GM19193 (cell line): Measurements from ENCODE around the gene XAB2.

Experiments used
- POLR2A ChIP-seq: IDR thresholded peaks from 4 replicates; pipeline ENCODE4 v1.6.1; 2011; ENCODE audit not compliant: insufficient read depth, insufficient read length; ENCODE audit errors: extremely low read depth

Gene XAB2

GRCh38 chr19:7642295-7643030 lies 13.1 kb upstream of the XAB2 start:
- TF ChIP-seq POLR2A: no peak

DNA sequence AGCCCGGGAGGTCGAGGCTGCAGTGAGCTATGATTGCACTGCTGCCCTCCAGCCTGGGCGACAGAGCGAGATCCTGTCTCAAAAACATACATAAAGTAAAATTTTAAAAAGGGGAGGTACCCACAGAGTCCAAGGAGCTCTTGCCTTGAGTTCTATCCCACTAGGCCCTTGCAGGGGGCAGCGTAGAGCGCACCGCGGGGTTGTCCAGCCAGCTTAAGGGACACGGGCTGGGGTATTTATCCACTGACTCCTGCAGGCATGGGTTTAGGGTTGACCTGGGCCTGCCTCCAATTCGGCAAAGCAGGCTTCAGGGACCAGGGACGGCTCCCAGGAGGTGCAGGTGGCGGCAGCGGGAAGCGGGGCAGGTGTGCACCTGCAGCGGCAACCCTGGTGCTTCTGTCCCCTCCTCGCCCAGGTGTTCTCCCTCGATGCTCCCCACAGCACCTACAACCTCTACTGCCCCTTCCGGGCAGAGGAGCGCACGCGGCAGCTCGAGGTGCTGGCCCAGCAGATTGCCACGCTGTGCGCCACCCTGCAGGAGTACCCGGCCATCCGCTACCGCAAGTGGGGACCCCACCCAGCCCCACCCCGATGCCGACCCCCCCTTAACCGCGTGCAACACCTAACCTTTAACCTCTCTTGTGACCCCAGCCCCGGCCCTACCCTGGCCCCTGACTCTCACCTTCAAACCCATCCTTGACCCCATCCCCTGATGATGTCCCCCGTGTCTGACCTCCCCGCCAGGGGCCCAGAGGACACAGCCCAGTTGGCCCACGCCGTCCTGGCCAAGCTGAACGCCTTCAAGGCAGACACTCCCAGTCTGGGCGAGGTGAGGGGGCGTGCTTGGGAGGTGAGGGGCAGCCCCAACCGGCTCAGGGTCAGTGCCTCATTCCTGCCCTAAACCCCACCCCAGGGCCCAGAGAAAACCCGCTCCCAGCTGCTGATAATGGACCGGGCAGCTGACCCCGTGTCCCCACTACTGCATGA lies 12.2 kb upstream of the XAB2 start:
- TF ChIP-seq POLR2A: no peak

GRCh38 chr19:7640803-7641202 lies 11.5 kb upstream of the XAB2 start:
- TF ChIP-seq POLR2A: no peak

GRCh38 chr19:7639863-7640348 lies 10.6 kb upstream of the XAB2 start:
- no peak for TF ChIP-seq POLR2A

DNA sequence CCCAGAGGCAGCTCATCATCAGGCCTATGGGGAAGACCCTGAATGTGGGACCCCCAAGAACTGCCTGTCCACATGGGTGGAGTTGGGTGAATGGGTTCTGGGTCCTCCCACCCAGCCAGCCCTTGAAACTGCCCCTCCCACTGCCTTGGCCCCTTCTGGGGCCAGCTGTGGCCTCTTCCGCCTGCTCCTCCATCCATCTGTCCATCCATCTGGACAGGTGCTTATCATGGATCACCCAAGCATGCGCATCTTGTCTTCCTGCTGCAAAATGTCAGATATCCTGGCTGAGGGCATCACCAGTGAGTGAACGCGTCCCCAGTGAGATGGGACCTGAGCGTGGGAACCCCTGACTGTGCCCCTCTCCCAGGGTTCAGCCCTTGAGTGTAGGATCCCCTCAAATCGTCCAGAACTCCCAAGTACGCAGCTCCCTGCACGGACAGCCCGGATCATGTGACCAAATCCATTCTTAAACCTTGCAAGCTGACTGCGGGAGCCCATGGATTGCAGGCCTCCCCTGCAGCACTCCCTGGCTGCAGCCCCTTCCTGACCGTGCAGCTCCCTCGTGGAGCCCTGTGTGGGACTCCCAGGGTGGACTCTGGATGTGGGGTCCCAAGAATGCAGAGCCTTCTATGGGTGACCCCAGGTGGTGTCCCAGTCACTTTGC lies 9.6 kb upstream of the XAB2 start:
- TF ChIP-seq POLR2A: no peak

- TF ChIP-seq POLR2A: no peak
These were observed 8.3 kb upstream of the XAB2 start for GRCh38 chr19:7637374-7638256.

GRCh38 chr19:7636691-7637373 lies 7.5 kb upstream of the XAB2 start, which contains the start of gene STXBP2:
TSS of gene STXBP2 (plus strand) at chr19:7637110. CDS start at chr19:7637150, 40 bp downstream.
- TF ChIP-seq POLR2A: peak; percentile 90

DNA sequence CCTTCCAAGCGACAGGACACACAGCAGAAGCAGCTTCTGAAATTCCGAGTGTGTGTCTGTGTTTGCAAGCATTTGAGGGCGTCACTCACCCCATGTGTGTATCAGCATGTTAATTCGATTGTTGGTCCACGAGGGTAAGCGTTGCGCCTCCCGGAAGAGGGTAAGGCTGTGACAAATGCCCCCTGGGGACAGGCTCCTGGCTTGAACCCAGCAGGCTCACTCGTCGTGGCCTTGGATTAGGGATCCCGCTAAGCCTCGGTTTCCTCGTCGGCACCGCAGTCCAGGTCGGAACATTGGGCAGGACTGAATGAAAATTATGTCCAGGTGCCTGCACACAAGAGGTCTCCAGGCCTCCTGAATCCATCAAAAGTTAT lies 7.0 kb upstream of the XAB2 start:
- TF ChIP-seq POLR2A: no peak

DNA sequence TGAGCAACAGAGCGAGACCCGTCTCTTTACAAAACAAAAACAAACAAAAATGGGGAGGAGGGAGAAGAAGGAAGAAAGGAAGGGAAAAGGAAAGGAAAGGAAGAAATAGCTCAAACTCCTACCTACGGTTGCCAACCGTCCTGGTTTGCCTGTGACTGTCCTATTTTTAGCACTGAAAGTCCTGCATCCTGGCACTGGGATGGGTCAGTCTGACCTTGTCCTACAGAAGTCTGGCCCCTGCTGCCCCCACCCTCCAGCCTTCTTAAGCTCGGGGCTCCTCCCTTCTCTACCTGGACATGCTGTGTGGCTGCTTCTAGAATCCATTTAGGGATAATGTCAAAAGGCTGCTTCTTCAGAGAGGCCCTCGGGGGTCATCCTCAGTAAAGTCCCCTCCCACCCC lies 6.3 kb upstream of the XAB2 start:
- TF ChIP-seq POLR2A: no peak

- no peak for TF ChIP-seq POLR2A
These were observed 4.4 kb upstream of the XAB2 start, which contains the start of gene PCP2 for GRCh38 chr19:7633698-7634097. TSS of gene PCP2 (minus strand) at chr19:7633719. CDS start at chr19:7633457, 262 bp downstream.

GRCh38 chr19:7632340-7633203 lies 3.2 kb upstream of the XAB2 start:
- no peak for TF ChIP-seq POLR2A

- no peak for TF ChIP-seq POLR2A
These were observed 2.2 kb upstream of the XAB2 start for GRCh38 chr19:7631577-7631976.

DNA sequence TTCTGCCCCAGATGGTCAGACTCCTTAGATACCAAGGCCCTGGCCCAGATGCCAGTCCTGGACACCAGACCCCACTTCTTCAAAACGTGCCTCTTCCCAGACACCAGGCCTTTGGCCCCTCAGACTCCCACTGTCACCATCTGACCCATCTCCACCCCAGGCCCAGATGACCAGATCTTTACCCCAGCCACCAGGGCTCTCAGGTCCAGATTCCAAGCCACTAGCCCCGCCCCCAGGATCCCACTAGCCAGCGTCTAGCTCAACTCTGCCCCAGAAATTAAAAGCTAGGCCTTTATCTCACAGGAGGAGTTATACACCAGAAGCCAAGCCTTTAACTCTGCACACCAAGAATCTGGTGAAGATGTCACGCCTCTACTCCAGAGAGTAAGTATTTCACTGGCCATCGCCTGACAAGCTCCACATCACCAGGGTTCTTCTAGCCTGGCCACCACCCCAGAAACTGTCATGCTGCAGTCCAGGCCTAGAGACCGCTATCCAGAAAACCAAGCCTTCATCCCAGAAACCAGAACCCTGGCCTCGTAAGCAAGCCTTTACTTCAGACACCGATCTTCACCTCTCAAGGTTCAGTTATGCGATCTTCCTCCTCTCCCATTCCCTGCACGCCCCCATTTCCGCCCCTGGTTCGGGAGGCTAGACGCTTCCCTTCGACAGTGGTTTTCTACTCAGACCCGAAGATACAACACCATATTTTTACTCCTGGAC lies 595 bp downstream of the XAB2 start:
- no peak for TF ChIP-seq POLR2A

DNA sequence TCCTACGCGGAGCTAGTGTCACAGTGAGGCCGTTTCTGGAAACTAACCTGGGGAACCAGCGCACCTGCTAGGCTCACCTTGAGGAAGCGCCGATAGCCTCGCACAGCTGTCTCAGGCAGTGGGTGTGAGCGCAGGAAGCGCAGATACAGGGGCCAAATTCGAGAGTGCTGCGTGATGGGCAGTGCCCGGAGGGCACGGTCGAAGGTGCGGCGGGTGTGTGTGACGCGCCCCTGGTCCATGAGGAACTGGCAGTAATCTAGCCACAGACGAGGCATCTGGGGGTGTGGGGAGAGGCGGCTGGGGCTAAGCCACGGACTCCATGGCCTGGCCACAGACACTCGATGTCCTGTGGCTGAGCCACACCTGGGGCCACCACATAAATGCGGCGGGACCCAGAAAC lies 2.2 kb downstream of the XAB2 start:
- TF ChIP-seq POLR2A: no peak
